ENCODE data around the gene KRT34.

DNA sequence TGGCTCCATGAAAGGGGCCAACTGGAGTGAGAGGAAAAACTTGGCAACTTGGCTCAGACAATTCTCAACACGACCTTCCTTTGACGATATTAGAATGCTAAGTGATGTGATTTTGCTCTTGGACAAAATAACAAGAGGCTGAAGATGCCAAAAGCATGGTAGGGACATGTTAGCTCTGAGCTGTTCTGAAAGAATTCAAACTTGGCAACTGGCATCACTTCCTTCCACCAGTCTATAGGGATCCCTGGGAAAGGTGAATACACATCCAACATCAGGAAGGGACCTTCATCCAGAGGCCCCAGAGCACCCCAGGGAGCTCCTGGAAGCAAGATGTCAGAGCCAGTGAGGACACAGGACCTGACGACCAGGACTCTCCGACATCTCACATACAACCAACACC, 38.0 kb upstream of the KRT34 start:
- TF ChIP-seq GATA3 (IDR thresholded peaks at IDR 0.05; ENCODE audit: low read depth, low read length), result no peak
- TF ChIP-seq GATA2 (IDR thresholded peaks at IDR 0.05; ENCODE audit: low read depth, low read length), result no peak

Data from SH-SY5Y (cell line).